Activated CD8-positive, alpha-beta memory T cell treated with anti-CD3 and anti-CD28 coated beads for 4 hours (primary cell): Measurements from ENCODE around the gene ZNF444.
"Not testable (repeated sequence)": the region's sequence is repeated elsewhere in the genome, so short reads cannot be mapped to it uniquely, and the experiment has no call there.

Source experiments
- DNase-seq, 2 donors: peaks; one replicate each; pipeline ENCODE4 v3.0.0-alpha.2; 2020; ENCODE audit warnings: low read depth in 2 of 2

ZNF444 gene

GRCh38 chr19:56145698-56146097 lies 4.6 kb downstream of the ZNF444 start:
- no peak for DNase-seq

- DNase-seq: no peak
These were observed 5.8 kb downstream of the ZNF444 start for GRCh38 chr19:56146904-56147303.

- DNase-seq: no peak
These were observed 6.2 kb downstream of the ZNF444 start for GRCh38 chr19:56147307-56147706.

GRCh38 chr19:56148096-56148495 lies 7.0 kb downstream of the ZNF444 start:
- DNase-seq: no peak

GRCh38 chr19:56148955-56149655 lies 8.0 kb downstream of the ZNF444 start:
- DNase-seq: not testable (repeated sequence)

GRCh38 chr19:56149656-56150038 lies 8.6 kb downstream of the ZNF444 start:
- DNase-seq: no peak

- DNase-seq: no peak
These were observed 9.3 kb downstream of the ZNF444 start for GRCh38 chr19:56150358-56150757.

- DNase-seq: no peak
These were observed 11.6 kb downstream of the ZNF444 start for GRCh38 chr19:56152644-56153043.

- DNase-seq: no peak
These were observed 12.4 kb downstream of the ZNF444 start for GRCh38 chr19:56153507-56153906.

GRCh38 chr19:56155124-56155687 lies 14.1 kb downstream of the ZNF444 start:
- DNase-seq: no peak

GRCh38 chr19:56156768-56157167 lies 15.7 kb downstream of the ZNF444 start:
- no peak for DNase-seq

GRCh38 chr19:56158170-56158757 lies 17.2 kb downstream of the ZNF444 start:
- DNase-seq: no peak

- no peak for DNase-seq
These were observed 18.0 kb downstream of the ZNF444 start for GRCh38 chr19:56159009-56159559.

- DNase-seq: no peak
These were observed 18.7 kb downstream of the ZNF444 start for GRCh38 chr19:56159622-56160271.

- no peak for DNase-seq
These were observed 20.4 kb downstream of the ZNF444 start for GRCh38 chr19:56161534-56161933.

- DNase-seq: no peak
These were observed 21.2 kb downstream of the ZNF444 start for GRCh38 chr19:56162258-56162657.

- DNase-seq: no peak
These were observed 22.0 kb downstream of the ZNF444 start for GRCh38 chr19:56163097-56163496.

GRCh38 chr19:56167064-56167578 lies 26.0 kb downstream of the ZNF444 start:
- no peak for DNase-seq

GRCh38 chr19:56170261-56170660 lies 29.2 kb downstream of the ZNF444 start:
- DNase-seq: no peak

GRCh38 chr19:56174086-56174485 lies 33.0 kb downstream of the ZNF444 start:
- no peak for DNase-seq

- no peak for DNase-seq
These were observed 33.5 kb downstream of the ZNF444 start for GRCh38 chr19:56174550-56174949.

GRCh38 chr19:56175861-56176307 lies 34.8 kb downstream of the ZNF444 start, which contains the start of gene GALP:
TSS of gene GALP (plus strand) at chr19:56176008. CDS start at chr19:56177109, 1,101 bp downstream.
- not testable (repeated sequence) for DNase-seq
